Measurements from ENCODE around the gene MAT2B. TPM values are rescaled to one million over a fixed set of nuclear protein-coding genes. Genes with fewer than 3 reads are reported as not detected.

Gene MAT2B
- total and polyA plus RNA-seq, 9 of the 15 experiments (the other 6 are each of a cell fraction or from before 2014, with no cell fraction given): 32.0 to 57.7 (median 43.6) TPM

- TF ChIP-seq TCF3 (CRISPR knock-in tag; IDR thresholded peaks at IDR 0.05) (no peak), CREBBP (IDR thresholded peaks at IDR 0.05; ENCODE audit: low read depth, low read length) (no peak), CBX3 (IDR thresholded peaks at IDR 0.05; ENCODE audit: borderline replicate concordance in 1 of 2, low read length in 2 of 2) (no peak), SIRT6 (IDR thresholded peaks at IDR 0.05; ENCODE audit: low read depth, low read length) (peak; percentile 66), SUPT5H (IDR thresholded peaks at IDR 0.05) (peak; percentile 80), BCL6 (CRISPR knock-in tag; IDR thresholded peaks at IDR 0.05) (no peak), SP1 (CRISPR knock-in tag; IDR thresholded peaks at IDR 0.05) (peak; percentile 70), PKNOX1 (IDR thresholded peaks at IDR 0.05) (peak; percentile 66), UBTF (IDR thresholded peaks at IDR 0.05; ENCODE audit: borderline replicate concordance in 1 of 2, low read depth in 2 of 2, low read length in 2 of 2) (0 out of 4 replicates have a peak, but pooled peaks of 1 of the 2 experiments have one; percentile 34), ARNT (IDR thresholded peaks at IDR 0.05) (peak in 1 of 2 experiments; percentile 64; a peak in 2 of 4 replicates), ELF1 (tag; IDR thresholded peaks at IDR 0.05) (no peak), ZNF280B (CRISPR knock-in tag; IDR thresholded peaks at IDR 0.05) (no peak), ZFP36 (IDR thresholded peaks at IDR 0.05; ENCODE audit: low read depth, low read length, partially characterized antibody) (peak; percentile 11), RCOR1 (IDR thresholded peaks at IDR 0.05; ENCODE audit: borderline replicate concordance in 1 of 2, low read depth in 2 of 2, low read length in 2 of 2) (peak in 1 of 2 experiments; percentile 34; a peak in 1 of 4 replicates), SMAD1 (IDR thresholded peaks at IDR 0.05; ENCODE audit: low read depth, low read length, partially characterized antibody) (peak; percentile 67), CHAMP1 (IDR thresholded peaks at IDR 0.05) (peak; percentile 32; the same call in 1 of the 2 replicates), KLF6 (CRISPR knock-in tag; IDR thresholded peaks at IDR 0.05; ENCODE audit: borderline replicate concordance) (0 out of 2 replicates have a peak, but pooled peaks have one; percentile 7), SRF (CRISPR knock-in tag; IDR thresholded peaks at IDR 0.05) (no peak), POLR2H (tag; IDR thresholded peaks at IDR 0.05; ENCODE audit: low read depth) (peak; percentile 93), NCOA1 (IDR thresholded peaks at IDR 0.05; ENCODE audit: low read depth) (0 out of 2 replicates have a peak, but pooled peaks have one; percentile 34), ZSCAN29 (IDR thresholded peaks at IDR 0.05) (peak; percentile 97), NFRKB (IDR thresholded peaks at IDR 0.05; ENCODE audit: low read depth) (peak; percentile 52)
Observed at GRCh38 chr5:163460562-163461171, 44.8 kb upstream of the MAT2B start, which contains the start of gene HMMR (continued).

All from K562 (cell line).